Upper lobe of left lung (tissue), 4 donors: ENCODE data around the gene ITM2C.

Source experiments
- EP300 ChIP-seq, 4 donors: sonication (generic); formaldehyde crosslinking; IDR thresholded peaks; one replicate each; pipeline ENCODE4 v1.5.1; 2017; ENCODE audit warnings: antibody characterized with exemption in 4 of 4, control low read depth in 2 of 4
- POLR2AphosphoS5 ChIP-seq, 2 donors: sonication (generic); formaldehyde crosslinking; IDR thresholded peaks; one replicate each; pipeline ENCODE4 v1.5.1; 2017; ENCODE audit warnings: antibody characterized with exemption in 2 of 2
- TF ChIP-seq, protein P1 (sequence below), 6 experiments: fragments of 450-650 bp in 4 of 6; fragments of 200-600 bp in 2 of 6; sonication (generic) in 2 of 6; IDR thresholded peaks; one replicate each; pipeline ENCODE4 v1.5.1; 2016 to 2019; ENCODE audit warnings: antibody characterized with exemption in 6 of 6

DNA sequence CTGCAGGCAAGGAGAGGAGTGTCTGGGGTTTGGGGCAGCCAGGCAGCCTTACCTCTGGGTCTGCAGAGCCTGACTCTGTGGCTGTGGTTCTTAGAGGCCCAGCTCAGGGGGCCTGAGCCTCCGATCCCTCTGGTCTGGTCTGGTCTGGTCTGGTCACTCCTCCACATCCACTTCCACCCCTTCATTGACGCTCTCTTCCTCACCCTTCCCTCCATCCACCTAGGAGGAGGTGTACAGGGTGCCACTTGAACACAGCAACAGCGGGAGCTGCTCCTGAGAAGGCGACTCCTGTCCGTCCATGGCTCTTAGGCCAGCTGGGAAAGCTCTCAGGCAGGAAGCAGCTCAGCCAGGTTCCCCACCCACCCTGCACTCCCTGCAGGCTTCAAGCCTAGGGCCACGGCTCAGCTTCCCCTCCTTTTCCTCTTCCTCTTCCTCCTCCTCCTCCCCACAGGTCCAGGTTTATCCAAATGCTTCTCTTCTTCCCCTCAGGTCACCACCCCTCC, 43.4 kb downstream of the ITM2C start:
- TF ChIP-seq, protein P1, sequence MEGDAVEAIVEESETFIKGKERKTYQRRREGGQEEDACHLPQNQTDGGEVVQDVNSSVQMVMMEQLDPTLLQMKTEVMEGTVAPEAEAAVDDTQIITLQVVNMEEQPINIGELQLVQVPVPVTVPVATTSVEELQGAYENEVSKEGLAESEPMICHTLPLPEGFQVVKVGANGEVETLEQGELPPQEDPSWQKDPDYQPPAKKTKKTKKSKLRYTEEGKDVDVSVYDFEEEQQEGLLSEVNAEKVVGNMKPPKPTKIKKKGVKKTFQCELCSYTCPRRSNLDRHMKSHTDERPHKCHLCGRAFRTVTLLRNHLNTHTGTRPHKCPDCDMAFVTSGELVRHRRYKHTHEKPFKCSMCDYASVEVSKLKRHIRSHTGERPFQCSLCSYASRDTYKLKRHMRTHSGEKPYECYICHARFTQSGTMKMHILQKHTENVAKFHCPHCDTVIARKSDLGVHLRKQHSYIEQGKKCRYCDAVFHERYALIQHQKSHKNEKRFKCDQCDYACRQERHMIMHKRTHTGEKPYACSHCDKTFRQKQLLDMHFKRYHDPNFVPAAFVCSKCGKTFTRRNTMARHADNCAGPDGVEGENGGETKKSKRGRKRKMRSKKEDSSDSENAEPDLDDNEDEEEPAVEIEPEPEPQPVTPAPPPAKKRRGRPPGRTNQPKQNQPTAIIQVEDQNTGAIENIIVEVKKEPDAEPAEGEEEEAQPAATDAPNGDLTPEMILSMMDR (IDR thresholded peaks at IDR 0.05), result no peak
- TF ChIP-seq EP300 (IDR thresholded peaks at IDR 0.05) (no peak), POLR2AphosphoS5 (IDR thresholded peaks at IDR 0.05) (no peak)
